HG02970 (cell line): ENCODE results near the gene MYH9.

Experiments used
- ATAC-seq: cut with Tn5 transposase; IDR thresholded peaks from one replicate; pipeline ENCODE4 v1.9.1; 2021; ENCODE audit warnings: mild to moderate bottlenecking, moderate library complexity, moderate number of reproducible peaks; ENCODE audit not compliant: unreplicated experiment, low FRiP score

MYH9 gene

DNA sequence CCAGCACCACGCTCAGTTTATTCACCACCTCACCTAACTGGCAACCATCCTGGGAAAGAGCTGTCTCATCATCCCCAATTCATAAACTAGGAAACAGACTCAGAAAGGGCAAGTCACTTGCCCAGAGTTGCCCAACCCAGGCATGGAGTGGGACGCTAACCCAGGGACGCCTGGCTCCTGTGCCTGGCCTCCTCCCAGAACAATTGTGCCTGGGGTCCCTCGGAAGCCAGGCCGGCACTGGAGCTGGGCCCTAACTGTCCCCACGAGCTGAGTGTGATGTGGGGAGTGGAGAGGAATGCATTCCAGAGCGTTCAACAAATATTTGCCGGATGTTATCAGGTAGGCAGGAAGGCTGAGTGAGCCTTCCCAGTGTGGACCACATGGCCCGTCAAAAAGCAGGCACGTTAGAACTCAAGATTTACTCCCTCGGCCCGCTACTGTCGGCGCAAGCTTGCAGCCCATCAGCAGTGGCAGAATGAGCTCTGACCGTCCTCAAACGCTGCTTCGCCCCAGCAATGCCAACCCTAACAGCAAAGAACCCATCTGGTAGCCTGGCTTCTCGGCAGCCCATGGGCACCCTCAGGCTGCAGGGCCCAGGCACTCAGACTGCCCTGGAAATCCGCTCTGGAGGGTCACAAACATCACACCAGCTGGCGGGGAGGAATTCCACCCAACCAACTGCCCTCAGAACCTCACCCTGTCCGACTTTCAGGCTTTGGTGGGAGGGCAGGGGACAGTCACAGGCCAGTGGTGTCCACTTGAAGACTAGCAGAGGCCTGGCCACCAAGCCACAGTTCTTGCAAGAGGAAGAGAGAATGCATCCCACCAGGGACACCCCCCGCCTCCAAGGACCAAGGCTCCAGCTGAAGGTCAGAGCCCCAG, 35.6 kb downstream of the MYH9 start:
- no peak for ATAC-seq

DNA sequence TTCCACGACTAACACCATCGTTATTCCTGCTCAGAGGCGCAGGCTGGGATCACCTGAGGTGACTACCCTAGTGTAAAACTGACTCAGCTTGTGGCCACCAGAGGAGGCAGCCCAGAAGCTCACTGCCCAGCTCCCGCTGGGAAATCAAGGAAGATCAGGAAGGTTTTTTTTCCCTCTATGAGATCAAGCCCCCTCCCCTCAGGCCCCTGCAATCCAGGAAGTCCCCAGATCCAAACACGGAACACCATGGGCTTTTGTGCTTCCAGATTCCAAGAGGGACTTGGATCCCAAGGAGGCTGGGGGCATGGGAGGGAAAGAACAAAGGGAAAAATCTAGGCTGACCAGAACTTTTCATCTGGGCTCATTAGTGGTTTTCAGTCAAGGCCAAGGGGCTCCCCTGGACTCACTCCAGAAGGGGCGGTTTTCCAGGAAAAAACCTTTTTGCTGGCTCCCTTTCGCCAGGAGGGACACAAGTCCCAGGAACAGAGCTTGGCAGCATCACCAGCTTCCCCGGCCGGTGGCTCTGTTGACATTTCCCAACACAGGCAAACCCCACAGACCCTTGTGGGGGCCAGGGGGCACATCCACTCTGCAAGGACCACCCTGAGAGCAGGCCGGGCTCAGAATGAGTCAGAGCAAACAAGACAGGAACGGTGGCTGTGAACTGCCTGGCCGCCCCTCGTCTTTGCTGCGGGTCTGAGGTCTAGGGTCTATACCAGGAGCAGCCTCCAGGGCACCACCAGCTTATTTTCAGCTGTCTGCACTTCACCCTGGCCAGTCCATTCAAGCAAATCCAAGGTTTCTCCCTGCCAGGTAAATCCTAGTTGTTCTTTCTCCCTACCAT, 36.8 kb downstream of the MYH9 start:
- ATAC-seq: no peak

DNA sequence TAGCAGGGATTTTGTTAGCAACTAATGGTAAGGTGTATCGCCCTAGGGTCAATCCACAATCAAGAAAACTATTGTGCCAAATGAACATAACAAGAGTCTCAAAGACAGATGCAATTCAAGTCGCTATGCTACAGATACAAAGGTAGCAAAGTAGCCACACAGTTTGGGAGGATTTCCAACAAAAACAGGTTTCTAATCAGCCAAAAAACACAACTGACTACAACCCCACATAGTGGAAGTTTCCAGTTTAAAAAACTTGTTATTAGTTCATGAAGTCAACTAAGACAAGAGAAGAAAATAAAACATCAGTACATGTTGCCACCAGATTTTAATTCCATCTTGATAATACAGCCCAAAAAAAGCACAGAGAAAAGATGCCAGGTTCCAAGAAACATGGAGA, 38.0 kb downstream of the MYH9 start:
- ATAC-seq: no peak

DNA sequence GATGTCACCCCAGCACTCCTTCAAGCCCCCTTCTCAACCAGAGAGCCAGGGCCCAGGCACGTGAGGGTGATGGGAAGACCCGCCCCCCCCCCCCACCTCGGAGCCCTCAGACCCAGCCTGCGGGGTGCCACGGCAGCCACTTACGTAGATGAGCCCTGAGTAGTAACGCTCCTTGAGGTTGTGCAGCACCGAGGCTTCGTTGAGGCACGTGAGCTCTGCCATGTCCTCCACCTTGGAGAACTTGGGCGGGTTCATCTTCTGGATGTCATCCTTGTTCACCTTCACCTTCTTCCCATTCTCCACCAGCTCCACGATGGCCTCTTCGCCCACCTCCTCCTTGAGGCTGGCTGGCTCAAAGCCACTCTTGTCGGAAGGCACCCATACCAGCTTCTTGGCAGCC, 39.0 kb downstream of the MYH9 start:
- ATAC-seq: no peak

DNA sequence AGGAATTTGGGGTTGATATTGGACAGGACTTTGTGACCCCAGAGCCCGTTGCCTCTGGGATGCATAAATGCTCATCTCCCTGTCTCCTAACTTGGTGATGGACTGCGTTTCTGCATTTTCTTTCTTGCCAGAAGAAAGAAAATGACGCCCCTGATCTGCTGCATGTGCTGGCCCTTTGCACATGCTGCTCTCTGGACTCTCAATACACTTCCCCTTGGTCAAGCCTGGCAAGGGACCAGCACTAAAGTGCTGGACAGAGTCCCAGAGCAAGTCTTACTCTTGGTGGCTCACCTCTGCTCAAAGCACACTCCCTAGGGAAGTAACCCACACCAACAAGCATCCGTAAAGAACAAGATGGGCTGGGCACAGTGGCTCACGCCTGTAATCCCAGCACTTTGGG, 40.7 kb downstream of the MYH9 start:
- no peak for ATAC-seq

DNA sequence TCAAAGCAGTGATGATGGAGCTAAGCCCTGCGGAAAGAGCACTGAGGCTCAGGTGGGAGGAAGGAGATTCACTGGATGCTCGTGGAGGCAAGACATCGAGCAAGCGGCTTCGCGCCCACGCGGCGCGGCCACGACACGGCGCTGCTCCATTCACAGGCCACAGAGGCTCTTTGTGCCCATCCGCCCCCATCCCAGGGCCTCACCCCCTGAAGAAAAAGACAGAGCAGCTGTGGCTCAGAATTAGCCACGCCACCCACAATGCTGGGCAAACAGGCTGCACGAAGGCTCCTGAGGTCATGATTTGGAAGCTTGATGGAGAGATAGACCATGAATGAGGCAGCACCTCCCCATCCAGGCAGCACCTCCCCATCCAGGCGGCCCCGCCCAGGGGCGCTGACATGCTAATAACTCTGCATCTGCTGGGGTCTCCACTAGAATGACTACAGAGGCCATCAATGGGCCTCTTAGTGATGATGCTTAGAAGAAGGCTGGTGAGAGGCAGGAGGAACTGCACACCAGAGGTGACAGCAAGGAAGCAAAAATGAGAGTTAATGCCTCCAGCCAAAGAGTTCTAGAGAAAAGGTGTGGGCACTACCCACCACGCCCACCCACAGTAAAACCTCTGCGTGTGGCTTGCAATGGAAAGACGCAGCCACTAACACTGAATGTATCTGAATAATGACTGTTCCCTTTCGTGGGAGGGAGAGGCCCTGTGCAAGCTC, 43.5 kb downstream of the MYH9 start:
- ATAC-seq: no peak

DNA sequence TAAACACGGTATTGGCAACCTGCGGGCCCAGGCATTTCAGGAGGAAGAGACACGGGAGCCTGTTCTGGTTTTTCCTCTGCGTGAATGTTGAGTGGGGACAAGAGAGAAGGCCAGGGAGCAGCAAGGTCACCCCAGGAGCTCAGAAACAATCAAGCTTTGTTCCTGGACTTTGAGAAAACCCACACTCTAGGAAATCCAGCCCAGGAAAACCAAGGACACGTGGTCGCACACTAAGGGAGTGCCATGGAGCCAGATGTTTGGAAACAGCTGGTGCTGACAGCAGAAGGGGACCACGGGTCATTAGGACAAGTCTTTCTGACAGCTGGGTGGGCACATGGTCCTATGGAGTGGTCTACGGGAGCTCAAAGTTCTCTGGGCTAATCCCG, 44.1 kb downstream of the MYH9 start:
- no peak for ATAC-seq

DNA sequence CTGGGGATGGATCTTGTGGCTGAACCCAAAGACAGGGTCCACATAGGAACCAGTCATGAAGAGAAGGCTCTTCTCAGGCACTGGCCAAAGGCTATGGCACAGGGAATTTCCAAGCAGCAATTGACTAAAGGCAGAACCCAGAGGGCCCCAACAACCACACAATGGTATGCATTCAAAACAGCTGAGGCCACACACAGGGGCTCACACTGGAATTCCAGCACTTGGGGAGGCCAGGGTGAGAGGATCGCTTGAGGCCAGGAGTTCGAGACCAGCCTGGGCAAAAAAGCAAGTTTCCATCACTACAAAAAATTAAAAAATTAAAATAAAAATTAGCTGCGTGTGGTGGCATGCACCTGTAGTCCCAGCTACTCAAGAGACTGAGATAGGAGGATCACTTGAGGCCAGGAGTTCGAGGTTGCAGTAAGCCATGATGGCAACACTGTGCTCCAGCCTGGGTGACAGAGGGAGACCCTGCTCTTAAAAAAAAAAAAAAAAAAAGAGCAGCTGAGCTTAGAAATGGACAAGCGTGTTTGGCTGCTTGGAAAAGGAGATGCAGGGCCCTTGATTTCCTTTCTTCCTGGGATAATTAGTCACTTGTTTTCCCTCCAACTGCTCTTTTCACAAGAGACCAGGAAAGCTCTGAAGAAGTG, 44.6 kb downstream of the MYH9 start:
- no peak for ATAC-seq

DNA sequence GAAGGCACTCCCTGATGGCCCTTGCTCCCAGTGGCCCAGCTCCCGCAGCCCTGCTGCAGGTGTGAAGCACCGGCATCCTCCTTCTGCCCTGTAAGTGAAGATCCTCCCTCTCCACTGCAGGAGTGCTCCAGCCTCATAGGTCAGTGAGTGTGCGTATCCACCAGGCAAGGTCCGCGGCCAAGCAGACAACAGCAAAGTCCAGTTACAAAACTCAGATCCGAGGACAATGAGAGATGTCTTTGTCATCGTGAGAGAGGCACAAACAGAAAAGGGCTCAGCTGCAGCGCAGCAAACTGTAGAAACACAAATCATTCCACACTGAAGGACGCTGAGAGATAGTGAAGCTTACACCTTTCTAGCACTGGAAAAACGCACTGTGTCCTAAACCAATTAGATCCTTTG, 46.1 kb downstream of the MYH9 start:
- no peak for ATAC-seq

DNA sequence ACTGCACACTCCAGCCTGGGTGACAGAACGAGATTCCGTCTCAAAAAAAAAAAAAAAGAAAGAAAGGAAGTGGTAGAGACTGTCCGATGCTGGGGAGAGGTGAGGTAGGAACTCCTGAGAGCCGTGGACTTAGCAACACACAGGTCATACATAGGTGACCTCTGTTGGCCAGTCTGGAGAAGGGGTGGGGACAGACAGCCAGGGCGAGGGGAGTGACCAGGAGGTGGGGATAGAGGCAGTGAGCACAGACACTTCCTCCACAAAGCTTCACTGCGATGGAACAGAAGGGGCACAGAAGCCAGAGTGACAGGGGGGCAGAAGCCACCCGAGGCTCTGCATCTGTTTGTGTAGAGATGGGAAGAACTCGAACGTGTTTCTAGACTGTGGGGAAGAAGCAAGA, 47.1 kb downstream of the MYH9 start:
- no peak for ATAC-seq

DNA sequence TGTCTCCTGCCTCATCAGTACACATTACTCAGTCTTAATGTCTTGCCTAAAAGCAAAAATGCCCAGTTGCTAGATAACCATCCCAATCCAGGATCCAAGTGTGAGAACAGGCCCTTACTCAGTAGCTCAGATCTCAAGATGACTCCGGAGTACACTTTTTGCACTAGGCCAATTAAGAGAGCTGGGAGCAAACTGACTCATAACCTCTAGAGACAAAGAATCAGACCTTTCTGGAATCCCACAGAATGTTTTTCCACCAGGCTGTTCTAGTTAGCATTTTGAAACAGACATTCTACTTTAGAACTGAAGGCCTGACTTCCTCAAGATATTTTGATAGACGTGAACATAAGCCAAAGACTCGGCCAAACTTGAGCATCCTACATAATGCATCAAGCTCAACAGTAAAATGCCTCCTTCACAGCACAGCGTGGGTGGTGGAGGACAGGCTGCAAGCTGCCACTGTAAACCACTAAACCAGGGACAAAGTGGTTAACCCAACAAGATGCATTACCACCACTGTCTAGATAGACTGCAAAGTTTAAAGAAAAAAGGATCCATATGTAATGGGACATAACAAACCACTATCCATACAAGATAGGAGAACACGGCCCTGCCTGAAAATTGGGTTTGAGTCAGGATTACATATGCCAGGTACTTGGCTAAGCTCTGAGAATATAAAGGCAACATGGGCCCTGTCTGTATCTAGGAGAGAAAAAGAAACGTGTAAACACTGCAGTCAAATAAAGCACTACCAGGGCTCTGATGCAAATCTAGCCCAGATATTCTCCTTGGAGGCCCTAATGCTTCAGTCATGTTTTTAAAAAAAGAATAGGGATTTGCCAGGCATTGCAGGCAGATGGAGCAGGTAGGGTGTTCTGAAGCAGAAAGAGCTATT, 48.3 kb downstream of the MYH9 start:
- ATAC-seq: no peak

DNA sequence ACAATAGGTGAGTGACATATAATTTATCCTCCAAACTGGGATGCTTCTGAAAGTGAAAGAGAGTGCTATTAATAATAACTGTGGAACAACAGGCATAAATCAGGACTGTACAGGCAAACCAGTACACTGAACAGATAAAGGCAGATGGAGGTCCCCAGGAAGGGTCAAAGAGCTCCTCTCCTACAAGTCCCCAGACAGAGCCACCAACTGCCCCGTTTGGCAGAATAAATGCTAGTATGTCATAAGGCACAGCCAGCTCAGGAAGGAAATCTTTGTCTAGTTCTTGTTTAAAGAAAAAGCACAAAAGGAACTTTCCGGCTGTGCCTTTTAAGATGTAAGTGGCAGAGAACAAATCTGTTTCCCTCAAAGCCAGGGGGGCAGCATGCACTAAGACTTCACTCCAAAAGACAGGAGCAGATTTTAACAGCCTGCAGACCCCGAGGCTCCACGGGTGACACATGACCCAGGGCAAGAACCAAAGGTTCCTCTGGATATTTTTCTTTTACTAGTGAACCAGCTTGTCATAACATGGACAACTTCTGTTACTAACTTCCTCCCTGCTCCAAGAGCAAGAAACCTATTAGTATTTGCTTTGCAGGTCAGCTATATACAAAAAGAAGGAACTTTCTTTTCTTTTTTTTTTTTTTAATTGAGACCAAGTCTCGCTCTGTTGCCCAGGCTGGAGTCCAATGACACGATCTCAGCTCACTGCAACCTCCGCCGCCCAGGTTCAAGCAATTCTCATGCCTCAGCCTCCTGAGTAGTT, 50.2 kb downstream of the MYH9 start:
- no peak for ATAC-seq

DNA sequence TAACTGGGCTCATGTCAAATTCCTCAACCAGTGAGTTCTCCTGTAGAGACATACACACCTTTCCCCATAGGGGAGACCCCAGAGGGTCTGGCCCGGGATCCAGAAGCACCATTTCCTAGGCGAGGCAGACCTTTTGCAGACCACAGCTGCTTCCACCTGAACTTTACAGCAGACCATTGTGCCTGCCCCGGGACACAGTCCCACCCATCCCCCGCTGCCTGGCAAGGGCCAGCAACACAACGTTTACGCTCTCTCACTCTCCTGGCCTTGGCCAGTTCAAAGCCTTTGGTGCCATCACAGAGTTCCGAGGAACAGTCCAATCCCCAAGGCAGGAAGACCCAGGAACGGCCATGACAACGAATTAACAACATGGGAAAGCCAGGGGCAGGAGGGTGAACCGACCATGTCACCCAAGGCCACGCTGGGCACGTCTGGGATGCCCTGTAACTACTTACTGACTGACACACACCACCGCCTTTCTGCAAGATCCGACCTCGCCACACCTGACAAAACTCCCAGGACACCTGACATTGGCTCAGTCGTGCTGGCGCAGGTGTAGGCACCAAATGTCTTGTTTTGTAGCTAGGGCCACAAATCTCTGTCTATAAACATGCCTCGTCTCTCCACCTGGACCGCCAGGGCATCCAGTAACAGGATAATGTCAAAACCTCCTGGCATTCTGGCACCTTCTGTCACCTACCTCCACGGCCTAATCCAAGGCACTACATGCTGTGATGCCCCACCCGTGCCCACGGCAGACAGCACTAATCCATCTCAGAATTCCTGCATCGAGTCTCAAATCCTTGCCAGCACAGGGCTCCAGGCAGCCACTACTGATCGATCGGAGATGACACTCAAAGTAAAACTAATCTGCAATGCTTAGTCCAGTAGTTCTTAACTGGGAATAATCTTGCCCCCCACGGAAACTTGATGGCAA, 51.3 kb downstream of the MYH9 start:
- no peak for ATAC-seq

DNA sequence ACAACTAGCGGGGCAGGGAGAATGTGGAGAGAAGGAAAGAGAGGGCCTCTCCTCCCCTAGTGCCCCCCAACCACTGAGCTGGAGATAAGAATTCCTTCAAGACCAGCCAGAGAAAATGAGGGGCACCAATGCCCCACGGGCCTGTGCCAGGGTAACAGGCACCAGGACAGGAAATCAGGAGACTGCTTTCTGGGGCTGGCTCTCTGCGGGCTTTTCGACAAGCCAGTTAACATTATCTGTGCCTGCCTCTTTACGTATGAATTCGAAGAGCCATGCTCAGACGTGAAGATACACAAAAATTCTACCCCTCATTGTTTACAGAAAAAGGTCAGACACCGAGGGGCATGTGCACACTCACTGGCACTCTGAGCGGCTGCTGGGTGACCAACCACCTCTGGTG, 52.1 kb downstream of the MYH9 start:
- no peak for ATAC-seq

DNA sequence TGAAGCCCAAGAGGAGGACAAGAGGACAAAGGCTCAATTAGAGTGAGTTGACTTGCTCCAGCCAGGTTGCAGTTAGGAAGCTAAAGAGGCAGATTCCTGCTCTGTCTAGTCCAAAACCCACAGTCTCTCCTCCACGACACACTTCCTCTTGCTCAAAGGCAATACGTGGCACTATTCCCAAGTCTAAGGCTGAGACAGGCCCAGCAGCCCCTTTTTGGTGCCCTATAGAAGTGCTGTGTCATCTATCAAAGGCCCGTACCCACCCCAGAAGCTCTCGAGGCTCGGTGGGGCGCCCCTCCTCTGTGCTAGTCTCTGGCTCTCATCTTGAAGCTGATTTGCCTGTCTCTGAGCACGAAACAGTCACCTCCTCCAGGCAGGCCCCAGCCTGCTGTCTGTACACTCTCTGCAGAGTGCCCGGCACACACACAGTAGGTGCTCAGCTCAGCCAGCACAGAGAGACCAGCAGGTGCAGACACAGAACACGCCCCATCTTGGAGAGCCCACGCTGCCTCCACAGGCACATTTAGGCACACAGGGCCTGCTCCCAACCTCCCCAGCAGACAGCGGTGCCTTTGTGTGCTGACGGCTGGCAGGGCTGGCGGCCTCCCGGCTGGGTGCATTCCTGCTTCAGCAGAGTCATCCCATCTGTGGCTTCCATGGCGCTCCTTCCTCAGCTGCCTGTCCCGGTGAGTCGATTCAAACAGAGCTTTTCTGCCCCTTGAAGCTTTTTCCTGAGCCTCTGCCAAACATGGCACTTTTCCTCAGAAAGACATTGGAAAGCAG, 52.8 kb downstream of the MYH9 start:
- no peak for ATAC-seq

DNA sequence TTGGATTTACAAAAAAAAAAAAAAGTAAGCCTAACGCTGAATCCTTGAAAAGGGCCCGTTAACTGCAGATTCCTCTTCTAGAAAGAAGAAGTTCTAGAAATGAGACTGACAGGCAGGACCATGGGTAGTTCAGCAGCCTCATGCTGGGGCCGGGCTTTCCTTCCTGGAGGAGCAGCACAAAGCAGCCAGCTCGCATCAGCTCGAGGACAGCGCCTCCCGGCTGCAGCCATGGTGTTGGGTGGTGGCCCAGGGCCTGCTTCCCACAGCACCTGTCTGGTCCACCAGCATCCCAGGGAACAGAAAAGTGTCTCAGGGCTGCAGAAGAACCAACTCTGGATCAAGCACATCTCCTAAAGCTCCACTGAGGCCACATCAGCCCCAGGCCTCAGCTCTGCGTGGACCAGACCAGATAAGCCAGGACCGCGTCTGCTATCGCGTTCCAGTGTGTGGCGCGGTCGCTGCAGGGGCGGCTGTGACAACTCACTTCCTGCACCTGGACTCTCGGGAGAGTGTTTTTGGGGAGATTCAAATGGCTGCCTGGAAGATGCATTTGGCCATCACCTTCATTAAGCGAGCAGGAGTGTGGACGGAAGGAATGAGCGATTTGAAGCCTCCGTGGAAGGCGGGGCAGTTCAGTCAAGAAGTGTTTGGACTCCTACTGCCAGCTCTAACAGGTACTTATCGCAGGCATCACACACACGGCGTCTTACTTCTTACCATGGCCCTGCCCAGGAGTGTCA, 53.5 kb downstream of the MYH9 start:
- ATAC-seq: no peak
